Epidermal melanocyte (primary cell): ENCODE results near the gene ARHGEF26.

Experiments
- DNase-seq: peaks from one replicate; pipeline ENCODE4 v3.0.0; 2011; ENCODE audit warnings: low spot score; ENCODE audit not compliant: insufficient read length

The ARHGEF26 gene

DNA sequence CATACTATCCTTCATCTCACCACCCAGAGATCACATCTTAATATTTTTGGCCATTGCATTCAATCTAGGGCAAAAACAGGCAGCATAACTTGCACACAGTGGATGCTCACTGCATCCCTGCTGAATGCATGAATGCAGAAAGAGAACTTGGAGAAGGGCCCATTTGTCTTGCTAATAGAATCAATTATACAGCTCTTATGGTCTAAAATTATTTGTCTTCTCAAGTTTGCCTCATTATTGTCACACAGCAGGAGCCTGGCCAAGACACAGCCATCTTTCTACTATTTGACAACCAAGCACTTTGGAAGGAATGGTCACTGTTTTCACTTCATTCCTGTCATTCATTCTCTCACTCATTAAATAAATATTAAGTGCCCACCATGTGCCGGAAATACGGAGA, 1.2 kb upstream of the ARHGEF26 start:
- no peak for DNase-seq

DNA sequence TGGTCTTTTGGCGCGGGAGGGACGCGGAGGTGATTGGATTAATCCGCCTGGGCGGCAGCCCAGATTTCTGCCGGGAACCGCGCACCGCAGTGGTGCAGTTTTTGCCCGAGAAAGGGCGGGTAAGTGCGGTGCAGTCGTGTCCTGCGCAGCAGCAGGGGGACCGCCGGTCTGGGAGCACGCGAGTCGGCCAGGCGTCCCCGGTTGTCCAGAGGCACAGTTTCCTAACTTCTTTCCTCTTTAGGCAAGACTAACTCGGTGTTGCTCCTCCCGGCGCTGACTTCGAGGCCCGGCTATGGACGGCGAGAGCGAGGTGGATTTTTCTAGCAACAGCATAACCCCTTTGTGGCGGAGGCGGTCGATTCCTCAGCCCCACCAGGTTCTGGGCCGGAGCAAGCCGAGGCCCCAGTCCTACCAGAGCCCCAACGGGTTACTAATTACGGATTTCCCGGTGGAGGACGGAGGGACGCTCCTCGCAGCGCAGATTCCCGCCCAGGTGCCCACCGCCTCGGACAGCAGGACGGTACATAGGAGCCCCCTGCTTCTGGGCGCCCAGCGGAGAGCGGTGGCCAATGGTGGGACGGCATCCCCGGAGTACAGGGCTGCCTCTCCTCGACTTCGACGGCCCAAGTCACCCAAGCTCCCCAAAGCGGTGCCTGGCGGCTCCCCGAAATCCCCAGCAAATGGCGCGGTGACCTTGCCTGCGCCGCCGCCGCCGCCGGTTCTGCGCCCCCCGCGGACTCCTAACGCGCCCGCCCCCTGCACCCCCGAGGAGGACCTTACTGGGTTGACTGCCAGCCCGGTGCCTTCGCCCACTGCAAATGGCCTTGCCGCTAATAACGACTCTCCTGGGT, 736 bp downstream of the ARHGEF26 start:
- DNase-seq = no peak

GRCh38 chr3:154122552-154122911, 1.3 kb downstream of the ARHGEF26 start:
- DNase-seq = no peak

- DNase-seq = no peak
Measured at GRCh38 chr3:154122912-154123559, 1.8 kb downstream of the ARHGEF26 start.

DNA sequence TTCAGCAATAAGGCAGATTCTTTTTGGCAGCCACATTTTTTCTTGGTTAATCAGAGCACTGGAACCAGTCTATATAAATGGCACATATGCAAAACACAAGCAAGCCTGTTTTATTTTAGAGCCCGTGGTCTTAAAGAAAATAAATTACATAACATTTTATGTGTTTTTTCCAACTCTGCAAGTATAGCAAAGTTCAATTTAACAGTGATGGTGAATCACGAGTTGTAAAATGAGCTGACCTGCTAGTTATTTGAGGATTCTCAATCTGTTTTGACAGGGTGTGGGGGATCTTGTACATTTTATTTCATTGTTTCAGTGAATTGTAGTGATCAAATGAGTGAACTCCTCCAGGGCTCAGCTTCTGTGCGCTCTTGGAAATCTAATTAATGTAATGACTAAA, 2.7 kb downstream of the ARHGEF26 start:
- no peak for DNase-seq

DNA sequence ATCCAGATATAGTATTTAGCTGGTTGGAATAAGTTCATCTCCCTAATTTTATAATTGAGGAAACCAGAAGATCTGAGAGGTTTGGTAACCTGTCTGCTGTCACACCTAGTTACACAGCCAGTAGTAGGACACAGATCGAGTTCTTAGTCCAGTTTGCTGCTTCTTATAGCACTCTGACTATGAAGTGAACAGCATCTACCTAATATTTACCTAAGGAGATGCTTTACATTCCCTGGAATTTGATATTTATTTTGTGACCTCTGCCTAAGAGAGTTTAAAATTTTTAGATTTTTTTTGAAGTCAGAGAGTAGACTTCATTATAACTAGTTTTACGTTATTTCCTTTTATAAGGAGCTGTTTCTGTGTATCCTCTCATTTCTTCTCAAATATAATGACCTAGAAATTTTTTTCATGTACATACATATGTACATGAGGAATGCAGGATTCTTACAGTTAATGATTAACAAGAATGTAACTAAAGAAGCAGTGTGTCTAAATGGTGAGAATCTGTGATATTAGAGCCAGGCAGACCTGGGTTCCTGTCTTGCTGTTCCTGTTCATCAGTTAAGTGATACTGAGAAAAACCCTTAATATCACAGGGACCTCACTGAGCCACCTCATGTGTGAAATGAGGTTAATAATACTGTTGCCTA, 4.3 kb downstream of the ARHGEF26 start:
- no peak for DNase-seq

GRCh38 chr3:154126651-154127050, 5.5 kb downstream of the ARHGEF26 start:
- no peak for DNase-seq

GRCh38 chr3:154129625-154130024, 8.4 kb downstream of the ARHGEF26 start:
- no peak for DNase-seq

GRCh38 chr3:154130540-154130939, 9.3 kb downstream of the ARHGEF26 start:
- no peak for DNase-seq

DNA sequence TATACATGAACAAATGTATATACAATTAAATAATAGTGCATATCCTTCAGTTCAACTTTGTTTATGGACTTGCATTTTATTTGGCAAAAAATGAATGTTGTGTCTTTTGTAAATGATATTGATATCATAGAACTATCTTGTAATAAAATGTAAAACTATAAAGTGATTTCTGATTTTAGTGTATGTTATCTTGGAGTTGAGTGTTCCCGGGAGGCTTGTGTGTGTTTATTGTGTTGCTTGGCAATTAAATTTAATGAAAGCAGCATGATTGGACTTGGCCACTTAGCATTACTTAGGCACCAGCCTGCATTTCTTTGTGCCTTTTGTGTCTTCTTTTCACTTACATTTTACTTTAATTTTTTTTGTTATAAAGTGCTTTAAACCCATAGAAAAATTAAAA, 10.6 kb downstream of the ARHGEF26 start:
- no peak for DNase-seq

DNA sequence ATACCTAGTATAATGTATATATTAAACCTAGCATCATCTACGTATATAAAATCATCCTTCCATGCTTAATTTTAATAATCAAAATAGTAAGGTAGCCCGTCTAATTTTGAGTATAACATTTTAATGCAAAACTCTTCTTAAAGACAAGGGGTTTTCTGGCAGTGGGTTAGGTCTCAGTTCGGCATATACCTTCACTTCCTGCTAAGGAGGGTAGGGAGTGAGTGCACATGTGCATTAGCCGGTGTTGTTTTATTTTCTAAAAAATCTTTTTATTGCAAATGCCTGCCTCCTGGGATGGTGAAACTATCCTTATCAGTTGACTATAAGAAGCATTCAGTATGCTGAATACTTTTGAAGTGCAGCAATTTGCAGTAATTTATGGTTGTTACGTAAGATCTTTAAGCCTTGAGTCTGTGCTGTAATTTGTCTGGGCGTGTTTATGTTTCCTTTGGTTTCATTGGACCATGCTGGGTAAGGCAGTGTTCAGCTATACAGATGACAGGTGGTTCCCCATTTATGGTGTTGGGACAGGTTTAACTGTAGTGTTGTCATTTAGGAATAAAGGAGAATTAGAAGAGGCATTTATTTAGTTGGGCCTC, 11.7 kb downstream of the ARHGEF26 start:
- DNase-seq = no peak

DNA sequence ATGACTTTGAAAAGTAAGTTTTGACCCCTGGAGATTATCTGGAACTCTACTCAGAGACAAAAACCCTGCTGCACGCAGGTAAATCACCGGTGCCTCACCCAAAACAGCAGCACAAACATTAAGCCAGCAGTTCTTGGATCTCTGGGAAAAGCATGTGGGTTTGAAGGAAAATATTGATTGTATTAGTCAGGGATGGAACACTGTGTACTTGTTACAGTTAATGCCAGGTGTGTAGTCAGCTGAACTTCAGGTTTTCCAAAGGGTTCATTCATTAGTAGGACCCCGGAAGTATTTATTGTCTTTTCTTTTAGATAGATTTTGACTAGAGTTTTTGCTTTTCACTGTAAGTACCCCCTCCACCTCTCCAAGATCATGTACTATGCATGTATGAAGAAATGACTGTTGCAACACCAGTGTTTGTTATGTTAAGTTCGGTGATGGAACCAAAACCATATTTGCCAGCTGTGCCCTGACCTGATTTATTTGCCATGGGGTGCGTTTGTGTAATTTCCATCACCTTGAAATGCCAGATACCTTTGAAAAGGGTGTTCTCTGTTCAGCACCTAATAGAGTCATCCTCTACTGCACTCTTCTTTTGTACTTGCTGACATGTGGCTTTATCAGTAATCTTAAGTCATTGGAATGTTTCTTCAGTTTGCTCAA, 14.5 kb downstream of the ARHGEF26 start:
- no peak for DNase-seq

- no peak for DNase-seq
Measured at GRCh38 chr3:154137036-154137435, 15.8 kb downstream of the ARHGEF26 start.

- no peak for DNase-seq
Measured at GRCh38 chr3:154139996-154140436, 18.8 kb downstream of the ARHGEF26 start.

DNA sequence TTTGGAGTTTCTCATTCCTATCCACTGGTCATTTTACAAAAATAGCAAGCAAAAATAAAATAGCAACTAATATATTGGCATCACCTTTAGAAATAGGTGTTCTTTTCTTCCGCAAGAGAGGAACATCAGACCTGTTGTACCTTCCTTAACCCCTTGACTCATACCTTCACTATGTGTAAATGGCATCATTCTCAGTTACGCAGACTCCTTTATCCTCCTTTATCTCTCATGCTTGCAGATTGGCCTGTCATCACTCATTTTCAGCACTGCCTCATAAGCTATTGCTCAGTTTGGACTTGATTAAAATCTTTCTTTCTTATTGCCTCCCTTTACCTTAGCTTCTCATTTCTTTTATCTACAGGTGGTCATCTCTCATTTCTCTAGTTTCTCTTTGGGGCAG, 21.4 kb downstream of the ARHGEF26 start:
- DNase-seq = no peak

GRCh38 chr3:154143873-154144272, 22.7 kb downstream of the ARHGEF26 start:
- no peak for DNase-seq

DNA sequence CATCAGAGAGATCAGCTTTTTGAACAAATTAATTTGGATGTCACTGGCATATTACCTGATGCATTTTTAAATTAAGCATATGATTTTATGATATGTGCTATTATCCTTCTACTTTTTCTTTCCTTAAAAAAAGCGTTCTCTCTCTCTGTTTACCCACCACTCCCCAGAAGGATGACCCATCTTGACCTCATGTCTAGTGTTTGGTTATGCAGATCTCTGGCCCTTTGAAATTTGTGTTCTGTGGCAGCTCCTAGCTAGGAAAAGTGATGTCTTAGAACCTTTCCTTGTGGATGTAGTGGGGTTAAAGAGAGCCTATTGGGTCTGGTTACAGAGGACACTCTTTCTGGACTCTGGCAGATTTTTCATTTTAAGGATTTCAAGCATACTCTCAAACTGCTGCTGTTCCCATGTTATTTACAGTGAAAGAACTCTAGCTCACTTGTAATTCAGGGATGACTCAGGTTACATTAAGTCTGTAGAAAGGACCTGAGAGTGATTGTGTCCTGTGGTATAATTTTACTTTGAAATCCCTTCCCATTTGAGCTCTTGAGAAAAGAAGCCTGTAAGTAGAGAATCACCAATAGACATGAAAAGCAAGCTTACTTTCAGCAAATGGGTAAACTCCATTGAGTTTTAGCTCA, 23.8 kb downstream of the ARHGEF26 start:
- no peak for DNase-seq

- DNase-seq = no peak
Measured at GRCh38 chr3:154148541-154148940, 27.4 kb downstream of the ARHGEF26 start.

DNA sequence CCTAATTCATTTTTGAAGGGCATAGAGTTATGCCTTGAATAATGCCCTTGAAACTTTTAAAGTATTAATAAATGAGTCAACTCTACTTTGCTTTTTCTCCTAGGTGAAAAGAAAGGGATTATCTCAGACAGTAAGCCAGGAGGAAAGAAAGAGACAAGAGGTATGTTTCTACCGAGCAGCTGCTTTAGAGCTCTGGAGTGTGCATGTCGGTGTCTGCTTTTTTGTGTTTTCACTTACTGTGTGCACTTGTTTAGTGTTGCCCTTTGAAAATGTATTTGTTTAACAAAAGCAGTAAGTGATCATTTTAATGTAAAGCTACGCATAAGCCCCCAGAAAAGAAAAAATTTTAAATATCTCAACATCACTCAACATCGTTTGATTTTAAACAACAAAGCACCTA, 28.1 kb downstream of the ARHGEF26 start:
- no peak for DNase-seq

GRCh38 chr3:154151969-154152368, 30.8 kb downstream of the ARHGEF26 start:
- DNase-seq = no peak

- no peak for DNase-seq
Measured at GRCh38 chr3:154152741-154153140, 31.6 kb downstream of the ARHGEF26 start.
